Activated CD4-positive, alpha-beta T cell treated with anti-CD3 and anti-CD28 coated beads, Interleukin-2, amount 10 ng/mL, durations not matched to agents 7 days and 5 days (primary cell): Measurements from ENCODE around the gene MYOF. TPM values are rescaled to one million over a fixed set of nuclear protein-coding genes. Genes with fewer than 3 reads are reported as not detected.

Experiments used
- CTCF ChIA-PET: fragments of 350-600 bp; sonication (Branson Sonifier 250); formaldehyde crosslinking; loops from one replicate; lab custom pipeline; 2021; ENCODE audit warnings: antibody characterized with exemption; lab: Charles Lee
- POLR2A ChIA-PET: fragments of 350-600 bp; sonication (Branson Sonifier 250); formaldehyde crosslinking; loops from one replicate; lab custom pipeline; 2021; ENCODE audit warnings: antibody characterized with exemption; lab: Charles Lee
- DNase-seq: peaks from one replicate; pipeline ENCODE4 v3.0.0-alpha.2; 2020
- H3K27ac Mint-ChIP-seq: one replicate; pipeline ENCODE4 v1.8.0; 2021; ENCODE audit warnings: mild to moderate bottlenecking, moderate library complexity, mixed read lengths
- H3K27me3 Mint-ChIP-seq: one replicate; pipeline ENCODE4 v1.8.0; 2021; ENCODE audit warnings: mixed read lengths
- H3K36me3 Mint-ChIP-seq: one replicate; pipeline ENCODE4 v1.8.0; 2021; ENCODE audit warnings: low read depth, mixed read lengths
- H3K4me1 Mint-ChIP-seq: one replicate; pipeline ENCODE4 v1.8.0; 2021; ENCODE audit warnings: mixed read lengths
- H3K4me3 Mint-ChIP-seq: one replicate; pipeline ENCODE4 v1.8.0; 2021; ENCODE audit warnings: mild to moderate bottlenecking, moderate library complexity, mixed read lengths
- H3K9me3 Mint-ChIP-seq: one replicate; pipeline ENCODE4 v1.8.0; 2021; ENCODE audit warnings: mixed read lengths
- total RNA-seq, 2 experiments: library from RNA; stranded (reverse); gene quantifications; one replicate each; pipeline ENCODE4 v1.2.3, GENCODE V29; 2021

MYOF gene
- total RNA-seq, 2 experiments from 2014 or later: 1.4 to 2.7 TPM

GRCh38 chr10:93462881-93463280 lies 19.3 kb downstream of the MYOF start:
- DNase-seq: peak; percentile 18
- Mint-ChIP-seq H3K27ac (peak overlapping the region; percentile 58), H3K9me3 (peaks cover 1% of the 10 kb centered on the region), H3K4me3 (no peak overlapping the region), H3K4me1 (peaks cover 21% of the 10 kb centered on the region), H3K36me3 (peaks cover 1% of the 10 kb centered on the region), H3K27me3 (no peaks in the 10 kb centered on the region)
- ChIA-PET CTCF (interaction anchor here (0.8 to 1.5 kb wide), 9 partner anchors 8 to 1698 kb away, joined by 3 to 10 read pairs (median 3); no protein-coding TSS in a partner anchor), POLR2A (interaction anchor here (0.6 kb wide), 1 partner anchor 238 kb away, joined by 6 read pairs; no protein-coding TSS in a partner anchor)

GRCh38 chr10:93462371-93462770 lies 19.8 kb downstream of the MYOF start:
- no peak for DNase-seq
- POLR2A ChIA-PET: no interaction called here

GRCh38 chr10:93461807-93462178 lies 20.3 kb downstream of the MYOF start:
- H3K4me1 Mint-ChIP-seq: peaks cover 21% of the 10 kb centered on the region
- peaks cover under 1% of the 10 kb centered on the region for H3K36me3 Mint-ChIP-seq
- ChIA-PET CTCF (interaction anchor here (0.8 to 1.5 kb wide), 9 partner anchors 9 to 91 kb away, joined by 3 to 5 read pairs (median 3); no protein-coding TSS in a partner anchor), POLR2A (no interaction called here)
- H3K4me3 Mint-ChIP-seq: no peak overlapping the region
- H3K27me3 Mint-ChIP-seq: no peaks in the 10 kb centered on the region
- no peaks in the 10 kb centered on the region for H3K9me3 Mint-ChIP-seq
- DNase-seq: no peak
- no peak overlapping the region for H3K27ac Mint-ChIP-seq

More at GRCh38 chr10:93462371-93462770, 19.8 kb downstream of the MYOF start:
- H3K4me3 Mint-ChIP-seq: no peak overlapping the region
- CTCF ChIA-PET: interaction anchor here (0.8 to 1.5 kb wide), 8 partner anchors 8 to 1699 kb away, joined by 3 to 10 read pairs (median 4); no protein-coding TSS in a partner anchor
- H3K27ac Mint-ChIP-seq: no peak overlapping the region
- peaks cover 1% of the 10 kb centered on the region for H3K36me3 Mint-ChIP-seq
- peaks cover 21% of the 10 kb centered on the region for H3K4me1 Mint-ChIP-seq
- H3K9me3 Mint-ChIP-seq: no peaks in the 10 kb centered on the region
- no peaks in the 10 kb centered on the region for H3K27me3 Mint-ChIP-seq

GRCh38 chr10:93461109-93461806 lies 20.9 kb downstream of the MYOF start:
- H3K36me3 Mint-ChIP-seq: no peaks in the 10 kb centered on the region
- H3K4me1 Mint-ChIP-seq: peaks cover 21% of the 10 kb centered on the region
- CTCF ChIA-PET: interaction anchor here (0.6 to 1.5 kb wide), 7 partner anchors 9 to 90 kb away, joined by 3 to 5 read pairs (median 3); no protein-coding TSS in a partner anchor
- no peaks in the 10 kb centered on the region for H3K27me3 Mint-ChIP-seq
- no peak overlapping the region for H3K27ac Mint-ChIP-seq
- H3K4me3 Mint-ChIP-seq: no peak overlapping the region
- DNase-seq: no peak
- POLR2A ChIA-PET: no interaction called here
- H3K9me3 Mint-ChIP-seq: no peaks in the 10 kb centered on the region

GRCh38 chr10:93459466-93459865 lies 22.7 kb downstream of the MYOF start:
- Mint-ChIP-seq H3K4me3 (no peak overlapping the region), H3K36me3 (no peaks in the 10 kb centered on the region), H3K27ac (no peak overlapping the region), H3K9me3 (no peaks in the 10 kb centered on the region), H3K27me3 (no peaks in the 10 kb centered on the region), H3K4me1 (peaks cover 21% of the 10 kb centered on the region)
- CTCF ChIA-PET: interaction anchor here (1.4 to 2.2 kb wide), 2 partner anchors 11 to 23 kb away, joined by 4 to 7 read pairs; partner anchors contain the start of gene MYOF
- DNase-seq: no peak
- POLR2A ChIA-PET: no interaction called here

GRCh38 chr10:93458821-93459257 lies 23.3 kb downstream of the MYOF start:
- ChIA-PET POLR2A (interaction anchor here (0.6 kb wide), 1 partner anchor 8 kb away, joined by 4 read pairs; no protein-coding TSS in a partner anchor), CTCF (interaction anchor here (1.4 to 3.0 kb wide), 3 partner anchors 10 to 23 kb away, joined by 4 to 14 read pairs (median 7); partner anchors contain the start of gene MYOF)
- Mint-ChIP-seq H3K4me1 (peaks cover 16% of the 10 kb centered on the region), H3K9me3 (no peaks in the 10 kb centered on the region), H3K27me3 (no peaks in the 10 kb centered on the region), H3K4me3 (no peak overlapping the region), H3K27ac (no peak overlapping the region), H3K36me3 (no peaks in the 10 kb centered on the region)
- DNase-seq: no peak

- POLR2A ChIA-PET: no interaction called here
- Mint-ChIP-seq H3K9me3 (no peaks in the 10 kb centered on the region), H3K27ac (no peak overlapping the region), H3K27me3 (no peaks in the 10 kb centered on the region), H3K36me3 (no peaks in the 10 kb centered on the region), H3K4me3 (no peak overlapping the region), H3K4me1 (peaks cover 14% of the 10 kb centered on the region)
- CTCF ChIA-PET: interaction anchor here (1.5 to 3.0 kb wide), 3 partner anchors 9 to 25 kb away, joined by 4 to 14 read pairs (median 7); partner anchors contain the start of gene MYOF
- DNase-seq: no peak
Measured at GRCh38 chr10:93457511-93457910, 24.6 kb downstream of the MYOF start.

GRCh38 chr10:93456480-93456879 lies 25.7 kb downstream of the MYOF start:
- no peaks in the 10 kb centered on the region for H3K36me3 Mint-ChIP-seq
- CTCF ChIA-PET: interaction anchor here (0.6 to 3.0 kb wide), 3 partner anchors 14 to 229 kb away, joined by 4 to 14 read pairs (median 4); partner anchors contain the start of gene MYOF
- H3K4me3 Mint-ChIP-seq: no peak overlapping the region
- H3K27me3 Mint-ChIP-seq: no peaks in the 10 kb centered on the region
- no peak for DNase-seq
- POLR2A ChIA-PET: no interaction called here
- H3K4me1 Mint-ChIP-seq: peaks cover 17% of the 10 kb centered on the region
- H3K27ac Mint-ChIP-seq: no peak overlapping the region
- H3K9me3 Mint-ChIP-seq: no peaks in the 10 kb centered on the region

GRCh38 chr10:93454736-93455135 lies 27.4 kb downstream of the MYOF start:
- POLR2A ChIA-PET: no interaction called here
- H3K27me3 Mint-ChIP-seq: no peaks in the 10 kb centered on the region

GRCh38 chr10:93454146-93454545 lies 28.0 kb downstream of the MYOF start:
- no peaks in the 10 kb centered on the region for H3K9me3 Mint-ChIP-seq
- peak overlapping the region; percentile 13 for H3K27ac Mint-ChIP-seq
- H3K36me3 Mint-ChIP-seq: no peaks in the 10 kb centered on the region
- H3K4me3 Mint-ChIP-seq: no peak overlapping the region
- no peak for DNase-seq
- CTCF ChIA-PET: interaction anchor here (0.6 to 1.4 kb wide), 2 partner anchors 9 to 66 kb away, joined by 4 read pairs; no protein-coding TSS in a partner anchor
- POLR2A ChIA-PET: no interaction called here
- no peaks in the 10 kb centered on the region for H3K27me3 Mint-ChIP-seq
- peaks cover 15% of the 10 kb centered on the region for H3K4me1 Mint-ChIP-seq

More at GRCh38 chr10:93454736-93455135, 27.4 kb downstream of the MYOF start:
- Mint-ChIP-seq H3K36me3 (no peaks in the 10 kb centered on the region), H3K9me3 (no peaks in the 10 kb centered on the region), H3K27ac (no peak overlapping the region), H3K4me3 (no peak overlapping the region), H3K4me1 (peaks cover 15% of the 10 kb centered on the region)
- CTCF ChIA-PET: interaction anchor here (0.6 to 1.4 kb wide), 2 partner anchors 8 to 67 kb away, joined by 4 read pairs; no protein-coding TSS in a partner anchor
- no peak for DNase-seq

- CTCF ChIA-PET: interaction anchor here (1.2 kb wide), 1 partner anchor 56 kb away, joined by 3 read pairs; no protein-coding TSS in a partner anchor
- Mint-ChIP-seq H3K4me1 (peaks cover 15% of the 10 kb centered on the region), H3K27me3 (no peaks in the 10 kb centered on the region), H3K27ac (peak overlapping the region; percentile 52), H3K4me3 (no peak overlapping the region), H3K9me3 (no peaks in the 10 kb centered on the region), H3K36me3 (no peaks in the 10 kb centered on the region)
- POLR2A ChIA-PET: no interaction called here
- peak; percentile 18 for DNase-seq
Measured at GRCh38 chr10:93452143-93452542, 30.0 kb downstream of the MYOF start.

GRCh38 chr10:93451244-93451947 lies 30.7 kb downstream of the MYOF start:
- no peak overlapping the region for H3K4me3 Mint-ChIP-seq
- POLR2A ChIA-PET: no interaction called here
- H3K36me3 Mint-ChIP-seq: no peaks in the 10 kb centered on the region
- no peaks in the 10 kb centered on the region for H3K9me3 Mint-ChIP-seq
- CTCF ChIA-PET: interaction anchor here (1.2 kb wide), 1 partner anchor 55 kb away, joined by 3 read pairs; no protein-coding TSS in a partner anchor
- peaks cover 15% of the 10 kb centered on the region for H3K4me1 Mint-ChIP-seq
- H3K27ac Mint-ChIP-seq: no peak overlapping the region
- no peaks in the 10 kb centered on the region for H3K27me3 Mint-ChIP-seq
- no peak for DNase-seq
